ENCODE data around the gene C6orf15.

Gene C6orf15

DNA sequence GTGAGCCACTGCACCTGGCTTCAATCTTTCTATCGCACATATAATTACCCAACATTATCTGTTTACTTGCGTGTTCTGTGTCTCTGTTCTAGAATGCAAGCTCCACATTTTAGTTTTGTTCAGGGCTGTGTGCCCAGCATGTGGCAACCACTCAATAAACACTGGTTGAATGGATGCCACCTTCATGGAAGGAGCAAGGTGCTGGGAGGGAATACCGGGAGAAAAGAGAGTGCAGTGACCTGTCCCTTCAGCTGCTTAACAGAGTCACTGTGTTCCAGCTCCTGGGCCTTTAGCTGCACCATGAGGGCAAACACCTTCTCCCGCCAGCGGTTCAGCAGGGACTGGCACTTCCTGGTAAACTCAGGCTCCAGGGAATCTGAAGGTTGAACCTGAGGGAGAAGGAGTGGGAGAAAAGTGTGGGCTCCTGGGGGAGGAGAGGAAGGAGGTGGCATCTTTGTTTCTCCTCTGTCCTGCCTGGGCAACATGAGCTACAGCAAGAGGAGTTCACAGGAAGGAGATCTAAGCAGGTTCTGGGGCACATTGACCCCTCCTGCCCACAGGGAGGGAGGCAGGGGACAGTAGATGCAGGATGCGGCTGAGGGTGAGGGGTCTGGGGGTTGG is 37.6 kb upstream of the C6orf15 start:
- H3K4me2 ChIP-seq, result no peak overlapping the region
- H3K9me3 ChIP-seq, result no peaks in the 10 kb centered on the region
- H3K4me1 ChIP-seq, result peaks cover 10% of the 10 kb centered on the region
- no peak overlapping the region for H3K27ac ChIP-seq
- no peak overlapping the region for H3K4me3 ChIP-seq
- H3K36me3 ChIP-seq, result peaks cover 59% of the 10 kb centered on the region
- no peak for TF ChIP-seq Cebpa-rat (IDR thresholded peaks at IDR 0.05)
- H3K27me3 ChIP-seq, result no peaks in the 10 kb centered on the region
- no peaks in the 10 kb centered on the region for H4K20me1 ChIP-seq
- H3K9ac ChIP-seq, result no peak overlapping the region

DNA sequence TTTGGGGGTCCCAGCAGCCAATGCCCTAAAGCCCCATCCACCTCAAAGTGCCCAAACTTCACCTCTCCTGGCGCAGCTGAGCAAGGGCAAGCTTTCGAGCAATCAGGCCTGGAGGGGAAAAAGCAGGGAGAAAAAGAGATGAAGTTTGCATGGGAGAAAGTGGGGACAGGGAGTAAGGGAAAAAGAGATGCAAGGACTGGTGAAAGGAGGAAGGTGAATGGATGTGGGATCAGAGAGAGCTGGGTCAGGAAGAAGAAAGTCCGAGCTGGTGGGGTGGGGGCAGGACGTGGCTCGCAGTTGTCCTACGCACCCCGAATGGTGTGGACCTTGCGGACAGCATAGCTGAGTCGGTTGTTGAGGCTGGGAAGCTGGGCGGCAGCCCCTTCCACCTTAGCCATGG is 33.0 kb upstream of the C6orf15 start:
- H3K4me3 ChIP-seq, result no peak overlapping the region
- H3K27ac ChIP-seq, result no peak overlapping the region
- no peaks in the 10 kb centered on the region for H4K20me1 ChIP-seq
- H3K4me1 ChIP-seq, result no peaks in the 10 kb centered on the region
- H3K4me2 ChIP-seq, result no peak overlapping the region
- H3K36me3 ChIP-seq, result peaks cover 67% of the 10 kb centered on the region
- H3K27me3 ChIP-seq, result no peaks in the 10 kb centered on the region
- no peak for TF ChIP-seq Cebpa-rat (IDR thresholded peaks at IDR 0.05)
- H3K9me3 ChIP-seq, result no peaks in the 10 kb centered on the region
- no peak overlapping the region for H3K9ac ChIP-seq

GRCh38 chr6:31144970-31145340 is 32.6 kb upstream of the C6orf15 start:
- H3K9me3 ChIP-seq, result no peaks in the 10 kb centered on the region
- H3K4me2 ChIP-seq, result no peak overlapping the region
- TF ChIP-seq Cebpa-rat (IDR thresholded peaks at IDR 0.05), result no peak
- H4K20me1 ChIP-seq, result no peaks in the 10 kb centered on the region
- H3K4me3 ChIP-seq, result no peak overlapping the region
- no peaks in the 10 kb centered on the region for H3K27me3 ChIP-seq
- no peak overlapping the region for H3K27ac ChIP-seq
- no peaks in the 10 kb centered on the region for H3K4me1 ChIP-seq
- no peak overlapping the region for H3K9ac ChIP-seq
- peaks cover 62% of the 10 kb centered on the region for H3K36me3 ChIP-seq

GRCh38 chr6:31144296-31144969 is 32.1 kb upstream of the C6orf15 start:
- no peaks in the 10 kb centered on the region for H3K27me3 ChIP-seq
- no peak overlapping the region for H3K4me2 ChIP-seq
- no peaks in the 10 kb centered on the region for H3K9me3 ChIP-seq
- no peak overlapping the region for H3K27ac ChIP-seq
- H3K9ac ChIP-seq, result no peak overlapping the region
- no peak for TF ChIP-seq Cebpa-rat (IDR thresholded peaks at IDR 0.05)
- H3K4me1 ChIP-seq, result no peaks in the 10 kb centered on the region
- no peaks in the 10 kb centered on the region for H4K20me1 ChIP-seq
- no peak overlapping the region for H3K4me3 ChIP-seq
- peaks cover 57% of the 10 kb centered on the region for H3K36me3 ChIP-seq

DNA sequence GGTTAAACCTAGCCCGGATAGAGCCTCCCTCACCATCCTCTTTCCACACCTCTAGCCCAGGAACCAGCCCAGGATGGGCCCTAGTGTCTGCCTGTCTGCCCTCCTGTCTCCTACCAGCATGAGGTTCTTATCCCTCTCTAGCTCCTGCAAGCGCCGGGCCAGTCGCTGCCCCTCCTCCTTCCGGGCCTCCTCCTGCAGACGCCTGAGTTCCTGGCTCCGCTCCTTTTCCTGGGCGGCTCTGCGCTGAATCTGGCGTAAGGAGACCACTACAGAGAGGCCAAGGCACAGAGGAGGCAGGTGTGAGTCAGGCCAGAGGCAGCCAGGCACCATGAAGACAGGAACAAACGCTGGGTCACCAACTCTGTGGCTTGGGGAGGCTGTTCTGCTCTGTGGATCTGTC is 30.8 kb upstream of the C6orf15 start:
- Histone ChIP-seq H3K36me3 (peaks cover 52% of the 10 kb centered on the region), H3K27ac (no peak overlapping the region), H3K4me2 (no peak overlapping the region)

GRCh38 chr6:31142361-31142761 is 30.0 kb upstream of the C6orf15 start:
- H3K4me1 ChIP-seq, result peaks cover 5% of the 10 kb centered on the region
- peaks cover 50% of the 10 kb centered on the region for H3K36me3 ChIP-seq
- H3K27ac ChIP-seq, result no peak overlapping the region
- H3K9ac ChIP-seq, result no peak overlapping the region
- H3K4me2 ChIP-seq, result no peak overlapping the region
- H3K9me3 ChIP-seq, result no peaks in the 10 kb centered on the region
- no peaks in the 10 kb centered on the region for H4K20me1 ChIP-seq
- H3K4me3 ChIP-seq, result no peak overlapping the region
- TF ChIP-seq Cebpa-rat (IDR thresholded peaks at IDR 0.05), result no peak
- no peaks in the 10 kb centered on the region for H3K27me3 ChIP-seq

More for the DNA sequence above, 30.8 kb upstream of the C6orf15 start:
- Histone ChIP-seq H3K27me3 (no peaks in the 10 kb centered on the region), H3K9ac (no peak overlapping the region), H3K4me3 (no peak overlapping the region), H3K4me1 (no peaks in the 10 kb centered on the region), H4K20me1 (no peaks in the 10 kb centered on the region), H3K9me3 (no peaks in the 10 kb centered on the region)
- no peak for TF ChIP-seq Cebpa-rat (IDR thresholded peaks at IDR 0.05)

GRCh38 chr6:31140643-31141042 is 28.3 kb upstream of the C6orf15 start:
- peaks cover 38% of the 10 kb centered on the region for H3K36me3 ChIP-seq
- peaks cover 5% of the 10 kb centered on the region for H3K4me1 ChIP-seq
- H3K4me3 ChIP-seq, result no peak overlapping the region
- H3K9me3 ChIP-seq, result no peaks in the 10 kb centered on the region
- no peak overlapping the region for H3K4me2 ChIP-seq
- H3K27me3 ChIP-seq, result no peaks in the 10 kb centered on the region
- no peak overlapping the region for H3K9ac ChIP-seq
- no peak overlapping the region for H3K27ac ChIP-seq
- no peak for TF ChIP-seq Cebpa-rat (IDR thresholded peaks at IDR 0.05)
- no peaks in the 10 kb centered on the region for H4K20me1 ChIP-seq

DNA sequence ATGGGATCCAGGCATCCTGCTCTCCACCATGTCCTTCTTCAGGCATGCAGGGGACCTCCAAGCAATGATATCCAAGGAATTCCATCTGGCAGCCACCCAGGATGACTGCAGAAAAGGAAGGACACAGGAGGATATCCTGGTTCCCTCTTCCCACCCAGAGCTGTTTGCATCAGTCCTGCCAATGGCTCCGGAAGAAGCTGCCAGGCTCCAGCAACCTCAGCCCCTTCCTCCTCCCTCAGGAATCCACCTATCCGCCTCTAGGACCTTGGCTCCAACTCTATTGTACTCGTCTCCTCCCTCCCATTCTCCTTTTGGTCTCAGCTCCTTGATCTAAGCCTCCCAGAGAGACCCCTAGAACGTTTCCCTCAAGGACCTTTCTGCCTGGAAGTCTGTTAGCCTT is 27.2 kb upstream of the C6orf15 start:
- peaks cover 5% of the 10 kb centered on the region for H3K4me1 ChIP-seq
- H3K36me3 ChIP-seq, result peaks cover 28% of the 10 kb centered on the region
- H3K9me3 ChIP-seq, result no peaks in the 10 kb centered on the region
- H3K4me3 ChIP-seq, result no peak overlapping the region
- H3K27me3 ChIP-seq, result no peaks in the 10 kb centered on the region
- no peak overlapping the region for H3K9ac ChIP-seq
- H3K27ac ChIP-seq, result no peak overlapping the region
- TF ChIP-seq Cebpa-rat (IDR thresholded peaks at IDR 0.05), result no peak
- no peaks in the 10 kb centered on the region for H4K20me1 ChIP-seq
- no peak overlapping the region for H3K4me2 ChIP-seq

DNA sequence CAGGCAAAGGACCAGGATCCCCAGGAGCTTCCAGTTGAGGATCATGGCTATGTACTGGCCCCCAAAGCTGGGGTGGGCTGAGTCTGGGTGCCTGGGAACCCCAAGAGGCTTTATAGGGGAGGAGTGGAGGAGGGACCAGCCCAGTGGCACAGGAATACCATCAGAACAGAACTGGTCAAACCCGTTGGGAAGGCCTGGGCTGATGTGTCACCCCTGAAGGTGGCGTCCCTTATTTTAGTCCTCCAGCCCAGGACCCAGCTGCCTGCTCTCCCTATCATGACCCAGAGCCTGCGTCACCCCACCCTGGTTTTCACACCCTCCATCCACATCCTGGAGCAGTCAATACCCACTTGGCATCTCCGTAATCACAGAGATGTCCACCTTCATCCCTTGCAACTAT is 26.6 kb upstream of the C6orf15 start, which contains the start of gene PSORS1C2:
Gene PSORS1C2 (minus strand): TSS at position 85 of the 400 bp plus-strand sequence. CDS start 40 bp downstream, at position 45.
- H3K4me1 ChIP-seq, result peaks cover 5% of the 10 kb centered on the region
- no peak within 1 kb of the TSS for H3K27ac ChIP-seq
- H3K36me3 ChIP-seq, result peaks cover 22% of the 10 kb centered on the region
- H3K9ac ChIP-seq, result no peak within 1 kb of the TSS
- H3K4me3 ChIP-seq, result no peak within 1 kb of the TSS
- TF ChIP-seq Cebpa-rat (IDR thresholded peaks at IDR 0.05), result no peak
- H3K4me2 ChIP-seq, result peak within 1 kb of the TSS; percentile 62
- no peaks in the 10 kb centered on the region for H3K27me3 ChIP-seq
- no peaks in the 10 kb centered on the region for H3K9me3 ChIP-seq
- H4K20me1 ChIP-seq, result no peaks in the 10 kb centered on the region

DNA sequence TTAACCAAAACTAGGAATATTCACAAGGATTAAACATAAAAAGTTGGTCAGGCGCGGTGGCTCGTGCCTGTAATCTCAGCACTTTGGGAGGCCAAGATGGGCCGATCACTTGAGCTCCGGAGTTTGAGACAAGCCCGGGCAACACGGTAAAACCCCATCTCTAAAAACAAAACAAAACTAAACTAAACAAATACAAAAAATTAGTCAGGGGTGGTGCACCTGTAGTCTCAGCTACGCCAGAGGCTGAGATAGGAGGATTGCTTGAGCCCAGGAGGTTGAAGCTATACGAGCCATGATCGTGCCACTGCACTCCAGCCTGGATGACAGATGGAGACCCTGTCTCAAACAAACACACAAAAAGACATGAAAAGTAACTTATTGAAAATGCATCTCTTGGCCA is 23.3 kb upstream of the C6orf15 start:
- Histone ChIP-seq H3K4me3 (no peak overlapping the region), H3K36me3 (no peaks in the 10 kb centered on the region), H3K27ac (no peak overlapping the region), H3K27me3 (no peaks in the 10 kb centered on the region), H3K4me2 (no peak overlapping the region), H4K20me1 (no peaks in the 10 kb centered on the region), H3K9me3 (no peaks in the 10 kb centered on the region), H3K9ac (no peak overlapping the region), H3K4me1 (peaks cover 5% of the 10 kb centered on the region)
- TF ChIP-seq Cebpa-rat (IDR thresholded peaks at IDR 0.05), result no peak

Measured in BLaER1 (cell line).